Mucosa of stomach (tissue), 1 donor: ENCODE measurements around the gene NEAT1.

ENCODE experiments used
- H3K27me3 ChIP-seq: one replicate; pipeline ENCODE4 v1.7.0; 2013; ENCODE audit warnings: mild to moderate bottlenecking, low read length; ENCODE audit not compliant: control insufficient read depth, insufficient read depth
- H3K36me3 ChIP-seq: one replicate; pipeline ENCODE4 v1.7.0; 2013; ENCODE audit warnings: low read length; ENCODE audit not compliant: control insufficient read depth, insufficient read depth
- H3K4me1 ChIP-seq: one replicate; pipeline ENCODE4 v1.7.0; 2013; ENCODE audit warnings: mild to moderate bottlenecking, low read length; ENCODE audit not compliant: control insufficient read depth, insufficient read depth
- H3K4me3 ChIP-seq: one replicate; pipeline ENCODE4 v1.7.0; 2013; ENCODE audit warnings: low read length
- H3K9ac ChIP-seq: one replicate; pipeline ENCODE4 v1.7.0; 2013; ENCODE audit warnings: mild to moderate bottlenecking, low read length, moderate library complexity
- H3K9me3 ChIP-seq: one replicate; pipeline ENCODE4 v1.7.0; 2013; ENCODE audit warnings: mild to moderate bottlenecking, low read length, moderate library complexity; ENCODE audit not compliant: control insufficient read depth
- donor health status: Pancreatic carcinoma.

Gene NEAT1

GRCh38 chr11:65415499-65416340 lies 6.9 kb upstream of the NEAT1 start:
- Histone ChIP-seq H3K4me3 (peak overlapping the region; percentile 18), H3K36me3 (peaks cover 4% of the 10 kb centered on the region), H3K27me3 (no peaks in the 10 kb centered on the region), H3K9ac (peak overlapping the region; percentile 100), H3K4me1 (peaks cover 58% of the 10 kb centered on the region), H3K9me3 (no peaks in the 10 kb centered on the region)

GRCh38 chr11:65416341-65416824 lies 6.2 kb upstream of the NEAT1 start:
- peaks cover 63% of the 10 kb centered on the region for H3K4me1 ChIP-seq
- H3K9me3 ChIP-seq = no peaks in the 10 kb centered on the region
- peaks cover 4% of the 10 kb centered on the region for H3K36me3 ChIP-seq
- H3K9ac ChIP-seq = peak overlapping the region; percentile 100
- peak overlapping the region; percentile 18 for H3K4me3 ChIP-seq
- H3K27me3 ChIP-seq = no peaks in the 10 kb centered on the region

DNA sequence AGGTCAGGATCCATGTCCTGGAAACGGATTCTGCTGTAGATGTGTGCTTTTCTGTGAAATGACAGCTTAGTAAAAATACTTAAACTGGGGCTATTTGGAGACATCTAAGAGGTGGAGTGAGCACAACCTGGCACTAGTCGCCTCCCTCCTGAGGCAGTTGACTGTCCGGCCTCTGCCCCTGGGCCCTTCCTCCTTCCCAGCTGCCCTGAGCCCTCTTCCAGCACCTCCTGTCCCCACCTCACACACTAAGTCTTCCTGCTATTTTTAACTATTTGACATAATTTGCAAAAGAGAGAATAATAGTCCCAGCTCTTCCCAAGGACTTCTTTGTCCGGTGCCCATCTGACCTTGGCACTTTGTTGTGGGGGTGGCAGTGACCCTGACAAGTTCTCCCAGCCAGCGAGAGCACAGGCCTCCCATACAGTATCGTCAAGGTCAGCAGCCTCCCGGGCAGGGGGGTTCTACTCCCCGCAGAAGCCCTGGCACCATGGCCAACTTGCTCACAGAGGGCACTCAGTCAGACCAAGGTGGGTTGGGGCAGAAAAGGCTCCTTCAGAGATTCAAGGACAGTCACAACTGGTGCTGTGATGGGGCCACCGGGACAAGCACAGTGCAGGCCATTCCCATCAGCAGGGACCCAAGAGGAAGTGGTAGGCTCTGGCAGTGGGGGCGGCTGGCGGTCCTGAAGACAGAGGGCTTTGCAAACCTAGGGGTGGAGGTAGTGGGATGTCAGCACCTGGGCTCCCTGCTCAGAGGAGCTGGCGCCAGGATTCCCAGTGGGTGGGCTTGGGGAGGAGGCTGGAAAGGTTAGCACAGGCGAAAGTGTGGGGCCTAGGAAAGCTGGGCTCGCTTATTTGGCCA lies 5.5 kb upstream of the NEAT1 start:
- peak overlapping the region; percentile 18 for H3K4me3 ChIP-seq
- H3K27me3 ChIP-seq = no peaks in the 10 kb centered on the region
- H3K36me3 ChIP-seq = peaks cover 4% of the 10 kb centered on the region
- H3K9ac ChIP-seq = peak overlapping the region; percentile 100
- H3K4me1 ChIP-seq = peaks cover 65% of the 10 kb centered on the region
- no peaks in the 10 kb centered on the region for H3K9me3 ChIP-seq

- H3K9ac ChIP-seq = peak overlapping the region; percentile 100
- no peaks in the 10 kb centered on the region for H3K9me3 ChIP-seq
- no peak overlapping the region for H3K4me3 ChIP-seq
- H3K27me3 ChIP-seq = no peaks in the 10 kb centered on the region
- H3K4me1 ChIP-seq = peaks cover 65% of the 10 kb centered on the region
- no peaks in the 10 kb centered on the region for H3K36me3 ChIP-seq
Measured at GRCh38 chr11:65417702-65418430, 4.7 kb upstream of the NEAT1 start.

DNA sequence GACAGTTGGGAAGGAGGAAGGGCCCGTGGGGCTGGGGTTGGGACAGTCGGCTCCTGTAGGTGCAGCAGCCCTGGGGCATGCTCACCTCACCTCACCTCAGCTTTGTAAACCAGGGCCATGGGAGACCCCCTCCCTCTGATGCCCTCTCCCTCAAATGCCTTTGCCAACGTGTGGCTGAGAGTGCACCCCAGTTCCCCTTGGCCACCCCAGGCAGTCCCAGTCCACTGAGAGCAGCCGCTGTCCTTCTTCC lies 4.2 kb upstream of the NEAT1 start:
- Histone ChIP-seq H3K27me3 (no peaks in the 10 kb centered on the region), H3K4me3 (no peak overlapping the region), H3K4me1 (peaks cover 65% of the 10 kb centered on the region), H3K36me3 (peaks cover 4% of the 10 kb centered on the region), H3K9me3 (no peaks in the 10 kb centered on the region), H3K9ac (peak overlapping the region; percentile 100)

DNA sequence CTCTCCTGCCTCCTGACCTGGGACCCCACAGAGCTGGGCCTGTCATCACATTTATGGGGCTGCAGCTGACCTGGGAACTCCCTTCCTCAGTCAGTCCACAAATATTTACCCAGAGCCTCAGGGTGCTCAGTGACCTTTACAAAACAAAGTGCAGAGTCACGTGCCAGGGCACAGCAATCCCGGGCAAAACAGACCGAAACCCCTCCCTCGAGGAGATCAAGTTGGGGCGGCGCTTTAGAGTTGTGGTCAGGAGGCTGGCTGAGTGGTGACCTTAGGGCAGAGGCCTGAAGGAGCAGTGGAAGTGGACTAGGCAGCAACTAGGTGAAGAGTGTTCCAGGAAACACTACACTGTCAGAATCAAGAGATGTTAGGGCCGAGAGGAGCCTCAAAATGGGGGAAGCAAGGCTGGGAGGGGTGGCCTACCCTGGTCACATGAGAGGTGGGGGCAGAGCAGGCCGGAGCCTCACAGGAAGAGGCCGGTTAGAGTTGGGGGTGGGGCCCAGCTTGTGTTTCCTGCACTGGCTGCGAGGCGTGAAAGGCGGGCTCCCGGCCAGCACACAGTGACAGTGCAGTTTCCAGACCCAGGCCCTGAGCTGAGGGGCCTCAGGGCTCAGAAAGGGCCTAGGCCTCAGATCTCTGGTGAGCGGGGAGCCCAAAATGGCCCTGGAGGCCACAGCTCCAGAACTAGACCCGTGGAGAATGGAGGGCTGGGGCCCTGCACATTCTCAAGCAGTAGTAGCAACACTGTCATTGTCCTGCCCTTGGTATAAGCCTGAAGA lies 3.7 kb upstream of the NEAT1 start:
- H3K4me1 ChIP-seq = peaks cover 60% of the 10 kb centered on the region

DNA sequence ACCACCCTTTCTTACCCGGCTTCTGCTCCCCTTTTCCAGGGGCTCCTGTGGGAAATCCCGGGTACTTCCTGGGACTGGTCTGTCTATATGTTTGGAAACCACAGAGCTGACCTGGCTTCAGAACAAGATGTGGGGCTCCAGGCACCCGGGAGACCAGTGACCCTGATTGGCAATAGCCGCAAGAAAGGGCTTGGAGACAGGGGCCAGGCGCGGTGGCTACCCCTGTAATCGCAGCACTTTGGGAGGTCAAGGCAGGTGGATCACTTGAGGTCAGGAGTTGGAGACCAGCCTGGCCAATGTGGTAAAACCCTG lies 3.2 kb upstream of the NEAT1 start:
- Histone ChIP-seq H3K27me3 (no peaks in the 10 kb centered on the region), H3K9ac (peak overlapping the region; percentile 100), H3K4me3 (peak overlapping the region; percentile 27), H3K4me1 (peaks cover 60% of the 10 kb centered on the region), H3K36me3 (peaks cover 15% of the 10 kb centered on the region), H3K9me3 (no peaks in the 10 kb centered on the region)

More for the DNA sequence above, 3.7 kb upstream of the NEAT1 start:
- Histone ChIP-seq H3K9ac (peak overlapping the region; percentile 100), H3K36me3 (peaks cover 9% of the 10 kb centered on the region), H3K9me3 (no peaks in the 10 kb centered on the region), H3K27me3 (no peaks in the 10 kb centered on the region), H3K4me3 (peak overlapping the region; percentile 27)

- Histone ChIP-seq H3K27me3 (no peaks in the 10 kb centered on the region), H3K9me3 (no peaks in the 10 kb centered on the region), H3K9ac (peak overlapping the region; percentile 100), H3K4me1 (peaks cover 60% of the 10 kb centered on the region), H3K36me3 (peaks cover 20% of the 10 kb centered on the region), H3K4me3 (peak overlapping the region; percentile 27)
Measured at GRCh38 chr11:65419772-65420481, 2.7 kb upstream of the NEAT1 start.

GRCh38 chr11:65420506-65420905 lies 2.1 kb upstream of the NEAT1 start:
- H3K4me1 ChIP-seq = peaks cover 59% of the 10 kb centered on the region
- H3K9ac ChIP-seq = peak overlapping the region; percentile 100
- no peaks in the 10 kb centered on the region for H3K27me3 ChIP-seq
- H3K9me3 ChIP-seq = no peaks in the 10 kb centered on the region
- H3K4me3 ChIP-seq = peak overlapping the region; percentile 47
- peaks cover 26% of the 10 kb centered on the region for H3K36me3 ChIP-seq

DNA sequence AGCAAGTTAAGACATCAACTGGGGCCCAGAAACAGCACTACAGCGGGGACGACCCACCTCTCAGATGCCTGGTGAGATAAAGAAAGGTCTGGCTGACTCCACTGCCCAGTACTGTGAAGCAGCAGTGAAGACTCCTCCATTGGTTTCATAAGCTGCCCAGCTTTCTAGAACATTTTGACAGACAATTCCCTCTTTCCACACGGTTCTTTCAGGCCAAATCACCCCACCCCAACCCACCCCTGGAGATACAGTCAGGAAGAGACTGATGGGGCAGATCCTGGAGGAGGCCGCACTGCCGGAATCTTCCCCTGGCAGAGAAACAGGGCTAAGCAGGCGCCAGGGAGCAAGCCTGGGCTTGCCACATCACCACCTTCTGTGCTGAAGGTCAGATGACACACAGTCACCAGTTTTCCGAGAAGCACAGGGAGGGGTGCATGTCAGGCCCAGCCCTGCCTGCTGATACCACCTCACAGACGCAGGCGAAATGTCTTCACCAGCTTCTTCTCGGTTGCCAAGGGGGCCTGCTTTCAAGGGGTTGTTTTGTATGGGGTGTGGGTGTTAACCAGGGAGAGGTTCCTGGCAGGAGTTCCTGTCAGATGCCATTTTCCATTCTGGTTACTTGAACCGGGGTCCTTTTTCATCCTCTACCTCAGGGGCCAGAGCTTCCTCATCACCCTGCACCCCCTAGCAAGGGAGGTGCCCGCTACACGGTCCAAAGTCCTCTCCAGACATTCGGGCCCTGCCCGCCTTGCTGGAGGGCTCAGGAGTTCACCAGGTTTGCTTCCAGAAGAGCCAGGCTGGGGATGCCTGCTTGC lies 1.4 kb upstream of the NEAT1 start:
- H3K9me3 ChIP-seq = no peaks in the 10 kb centered on the region
- H3K27me3 ChIP-seq = no peaks in the 10 kb centered on the region
- H3K4me3 ChIP-seq = peak overlapping the region; percentile 52
- H3K36me3 ChIP-seq = peaks cover 26% of the 10 kb centered on the region
- H3K4me1 ChIP-seq = peaks cover 52% of the 10 kb centered on the region
- peak overlapping the region; percentile 100 for H3K9ac ChIP-seq
